ENCODE measurements around the gene TPRX1.
"Not testable (repeated sequence)": the region's sequence is repeated elsewhere in the genome, so short reads cannot be mapped to it uniquely, and the experiment has no call there.

TPRX1 gene

GRCh38 chr19:47804451-47804850 is at the start of gene TPRX1:
Gene TPRX1, minus strand, starts transcription at chr19:47804551. Its CDS starts 12 bp downstream, at chr19:47804539.
- DNase-seq (ENCODE audit: low read depth, low spot score), result not testable (repeated sequence)

- DNase-seq (ENCODE audit: low read depth, low spot score), result no peak
These were observed 48.7 kb upstream of the TPRX1 start for GRCh38 chr19:47853003-47853402.

GRCh38 chr19:47848823-47849473 is 44.6 kb upstream of the TPRX1 start:
- no peak for DNase-seq (ENCODE audit: low read depth, low spot score)

- no peak for DNase-seq (ENCODE audit: low read depth, low spot score)
These were observed 44.1 kb upstream of the TPRX1 start for GRCh38 chr19:47848425-47848822.

- DNase-seq (ENCODE audit: low read depth, low spot score), result no peak
These were observed 38.6 kb upstream of the TPRX1 start for GRCh38 chr19:47842941-47843340.

GRCh38 chr19:47839913-47840312 is 35.6 kb upstream of the TPRX1 start:
- DNase-seq (ENCODE audit: low read depth, low spot score), result no peak

GRCh38 chr19:47839411-47839810 is 35.1 kb upstream of the TPRX1 start:
- DNase-seq (ENCODE audit: low read depth, low spot score), result no peak

- no peak for DNase-seq (ENCODE audit: low read depth, low spot score)
These were observed 31.7 kb upstream of the TPRX1 start for GRCh38 chr19:47836038-47836437.

- no peak for DNase-seq (ENCODE audit: low read depth, low spot score)
These were observed 28.4 kb upstream of the TPRX1 start for GRCh38 chr19:47832723-47833122.

GRCh38 chr19:47826800-47827199 is 22.4 kb upstream of the TPRX1 start:
- DNase-seq (ENCODE audit: low read depth, low spot score), result no peak

GRCh38 chr19:47824396-47824795 is 20.0 kb upstream of the TPRX1 start:
- DNase-seq (ENCODE audit: low read depth, low spot score), result no peak

GRCh38 chr19:47821460-47822020 is 17.2 kb upstream of the TPRX1 start, which contains the start of gene CRX:
Gene CRX, plus strand, starts transcription at chr19:47821937. Its CDS starts 12,507 bp downstream, at chr19:47834444.
- DNase-seq (ENCODE audit: low read depth, low spot score), result no peak

GRCh38 chr19:47820410-47820809 is 16.1 kb upstream of the TPRX1 start:
- no peak for DNase-seq (ENCODE audit: low read depth, low spot score)

- DNase-seq (ENCODE audit: low read depth, low spot score), result no peak
These were observed 15.5 kb upstream of the TPRX1 start for GRCh38 chr19:47819858-47820257.

- not testable (repeated sequence) for DNase-seq (ENCODE audit: low read depth, low spot score)
These were observed 13.9 kb upstream of the TPRX1 start for GRCh38 chr19:47818221-47818620.

- not testable (repeated sequence) for DNase-seq (ENCODE audit: low read depth, low spot score)
These were observed 11.9 kb upstream of the TPRX1 start for GRCh38 chr19:47816270-47816669.

- no peak for DNase-seq (ENCODE audit: low read depth, low spot score)
These were observed 9.6 kb upstream of the TPRX1 start for GRCh38 chr19:47813995-47814328.

GRCh38 chr19:47813304-47813994 is 9.1 kb upstream of the TPRX1 start:
- DNase-seq (ENCODE audit: low read depth, low spot score), result peak; percentile 2

- no peak for DNase-seq (ENCODE audit: low read depth, low spot score)
These were observed 2.1 kb upstream of the TPRX1 start for GRCh38 chr19:47806435-47806834.

- no peak for DNase-seq (ENCODE audit: low read depth, low spot score)
These were observed 962 bp upstream of the TPRX1 start for GRCh38 chr19:47805313-47805712.

- not testable (repeated sequence) for DNase-seq (ENCODE audit: low read depth, low spot score)
These were observed 680 bp downstream of the TPRX1 start for GRCh38 chr19:47803671-47804070.

GRCh38 chr19:47803148-47803547 is 1.2 kb downstream of the TPRX1 start:
- DNase-seq (ENCODE audit: low read depth, low spot score), result not testable (repeated sequence)

- no peak for DNase-seq (ENCODE audit: low read depth, low spot score)
These were observed 1.8 kb downstream of the TPRX1 start for GRCh38 chr19:47802521-47803043.

Measured in smooth muscle cell of the brain vasculature (primary cell).